Measurements from ENCODE around the gene EFNB2. TPM values are rescaled to one million over a fixed set of nuclear protein-coding genes. Genes with fewer than 3 reads are reported as not detected.
A peak's percentile ranks its signal among the peaks of the same experiment; 100 is the strongest.

The EFNB2 gene
- total and polyA plus RNA-seq, 2 of the 13 experiments (the other 11 are each of a cell fraction or from before 2014, with no cell fraction given): 0.11 to 0.20 TPM

- peak; percentile 40; the same call in 1 of the 2 replicates for TF ChIP-seq TBX2 (CRISPR knock-in tag; IDR thresholded peaks at IDR 0.05; ENCODE audit: borderline replicate concordance)
- 0 out of 2 replicates have a peak, but pooled peaks have one; percentile 40 for TF ChIP-seq ZZZ3 (CRISPR knock-in tag; IDR thresholded peaks at IDR 0.05; ENCODE audit: borderline replicate concordance)
- peak; percentile 62; the same call in 1 of the 2 replicates for TF ChIP-seq MXD3 (CRISPR knock-in tag; IDR thresholded peaks at IDR 0.05)
- no peak; the same call in 1 of the 2 replicates for TF ChIP-seq EED (CRISPR knock-in tag; IDR thresholded peaks at IDR 0.05)
- TF ChIP-seq CSRNP1 (CRISPR knock-in tag; IDR thresholded peaks at IDR 0.05): peak; percentile 36; the same call in 1 of the 2 replicates
- TF ChIP-seq TFDP1 (CRISPR knock-in tag; IDR thresholded peaks at IDR 0.05; ENCODE audit: borderline replicate concordance): peak; percentile 81
- TF ChIP-seq BATF2 (CRISPR knock-in tag; IDR thresholded peaks at IDR 0.05): 0 out of 2 replicates have a peak, but pooled peaks have one; percentile 61
- TF ChIP-seq SP5 (CRISPR knock-in tag; IDR thresholded peaks at IDR 0.05; ENCODE audit: borderline replicate concordance, low read depth): peak; percentile 34
- peak; percentile 81; the same call in 1 of the 2 replicates for TF ChIP-seq MEIS1 (CRISPR knock-in tag; IDR thresholded peaks at IDR 0.05; ENCODE audit: borderline replicate concordance)
- TF ChIP-seq ZNF234 (CRISPR knock-in tag; conservative IDR thresholded peaks at IDR 0.05): no peak
- no peak for TF ChIP-seq SSRP1 (CRISPR knock-in tag; IDR thresholded peaks at IDR 0.05)
- no peak for TF ChIP-seq HNF1A (IDR thresholded peaks at IDR 0.05; ENCODE audit: low read depth)
- TF ChIP-seq HNF1A (CRISPR knock-in tag; IDR thresholded peaks at IDR 0.05; ENCODE audit: borderline replicate concordance): peak; percentile 42; the same call in 1 of the 2 replicates
- TF ChIP-seq SP2 (CRISPR knock-in tag; IDR thresholded peaks at IDR 0.05): peak; percentile 91
- peak; percentile 66; the same call in 1 of the 2 replicates for TF ChIP-seq ZNF343 (CRISPR knock-in tag; IDR thresholded peaks at IDR 0.05)
- peak; percentile 12; the same call in 1 of the 2 replicates for TF ChIP-seq POGZ (CRISPR knock-in tag; IDR thresholded peaks at IDR 0.05)
- TF ChIP-seq KLF13 (CRISPR knock-in tag; IDR thresholded peaks at IDR 0.05): no peak
- TF ChIP-seq TERF1 (CRISPR knock-in tag; IDR thresholded peaks at IDR 0.05): no peak
- TF ChIP-seq ZNF878 (CRISPR knock-in tag; IDR thresholded peaks at IDR 0.05): 0 out of 2 replicates have a peak, but pooled peaks have one; percentile 18
- no peak for TF ChIP-seq PITX1 (CRISPR knock-in tag; IDR thresholded peaks at IDR 0.05)
Observed at GRCh38 chr13:106535552-106536243, at the start of gene EFNB2 (continued).
